T-helper 2 cell treated with Interferon-gamma antibody and Interleukin-4, amounts not matched to agents 5 μg/mL and 100 μg/mL, for 36 hours (primary cell): ENCODE results near the gene PIH1D1.

Experiments used
- DNase-seq: peaks from one replicate; pipeline ENCODE4 v3.0.0; 2021; ENCODE audit warnings: low spot score
- H3K27ac Mint-ChIP-seq: one replicate; pipeline ENCODE4 v1.8.0; 2021; ENCODE audit warnings: mild to moderate bottlenecking, mixed read lengths
- H3K27me3 Mint-ChIP-seq: one replicate; pipeline ENCODE4 v1.8.0; 2021; ENCODE audit warnings: low read depth, mixed read lengths
- H3K36me3 Mint-ChIP-seq: one replicate; pipeline ENCODE4 v1.8.0; 2021; ENCODE audit warnings: low read depth, mixed read lengths
- H3K4me1 Mint-ChIP-seq: one replicate; pipeline ENCODE4 v1.8.0; 2021; ENCODE audit warnings: low read depth, mixed read lengths
- H3K4me3 Mint-ChIP-seq: one replicate; pipeline ENCODE4 v1.8.0; 2022; ENCODE audit warnings: mild to moderate bottlenecking, moderate library complexity, mixed read lengths
- H3K9me3 Mint-ChIP-seq: one replicate; pipeline ENCODE4 v1.8.0; 2021; ENCODE audit warnings: mixed read lengths

PIH1D1 gene

DNA sequence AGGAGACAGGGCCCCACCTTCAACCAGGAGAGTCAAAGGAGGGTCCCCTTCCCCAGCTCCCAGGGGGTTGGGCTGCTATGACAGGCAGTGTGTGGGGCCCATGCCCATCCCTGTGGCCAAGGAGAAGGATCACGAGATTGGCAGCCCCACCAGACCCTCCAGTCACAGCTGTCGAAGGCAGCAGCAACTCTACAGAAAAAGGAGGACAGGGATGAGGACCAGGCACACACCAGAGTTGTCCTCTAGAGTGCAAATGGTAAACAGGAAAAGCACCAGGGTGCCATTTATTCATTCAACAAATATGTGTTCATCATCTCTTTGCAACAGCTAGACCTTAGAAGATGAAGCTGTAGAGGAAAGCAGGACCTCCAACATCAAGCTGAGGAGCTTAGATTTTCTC is 32.4 kb downstream of the PIH1D1 start:
- H3K36me3 Mint-ChIP-seq, result peaks cover 4% of the 10 kb centered on the region

DNA sequence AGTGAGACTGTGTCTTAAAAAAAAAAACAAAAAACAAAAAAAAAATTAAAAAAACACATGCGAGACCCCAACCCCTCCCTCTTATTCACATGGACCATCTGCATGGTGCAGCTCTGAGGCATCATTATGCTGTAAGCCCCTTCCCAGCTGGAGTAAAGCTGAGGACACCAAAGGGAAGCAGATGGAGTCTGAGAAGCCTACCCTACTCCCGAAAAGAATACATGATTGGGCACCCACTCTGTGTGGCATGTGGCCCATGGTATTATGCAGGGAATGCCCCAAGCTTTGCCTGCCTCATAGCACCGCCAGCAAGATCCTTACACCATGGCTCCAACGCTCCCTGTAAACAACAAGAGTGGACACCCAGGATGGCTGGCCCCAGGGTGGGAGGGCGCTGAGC is 33.1 kb downstream of the PIH1D1 start:
- Mint-ChIP-seq H3K4me1 (peaks cover 14% of the 10 kb centered on the region), H3K27ac (no peak overlapping the region), H3K27me3 (peaks cover 55% of the 10 kb centered on the region), H3K9me3 (no peaks in the 10 kb centered on the region), H3K36me3 (peaks cover 4% of the 10 kb centered on the region), H3K4me3 (no peak overlapping the region)
- no peak for DNase-seq

More for the DNA sequence above, 32.4 kb downstream of the PIH1D1 start:
- DNase-seq, result no peak
- Mint-ChIP-seq H3K9me3 (no peaks in the 10 kb centered on the region), H3K4me1 (peaks cover 21% of the 10 kb centered on the region), H3K27me3 (peaks cover 62% of the 10 kb centered on the region), H3K27ac (no peak overlapping the region), H3K4me3 (no peak overlapping the region)

DNA sequence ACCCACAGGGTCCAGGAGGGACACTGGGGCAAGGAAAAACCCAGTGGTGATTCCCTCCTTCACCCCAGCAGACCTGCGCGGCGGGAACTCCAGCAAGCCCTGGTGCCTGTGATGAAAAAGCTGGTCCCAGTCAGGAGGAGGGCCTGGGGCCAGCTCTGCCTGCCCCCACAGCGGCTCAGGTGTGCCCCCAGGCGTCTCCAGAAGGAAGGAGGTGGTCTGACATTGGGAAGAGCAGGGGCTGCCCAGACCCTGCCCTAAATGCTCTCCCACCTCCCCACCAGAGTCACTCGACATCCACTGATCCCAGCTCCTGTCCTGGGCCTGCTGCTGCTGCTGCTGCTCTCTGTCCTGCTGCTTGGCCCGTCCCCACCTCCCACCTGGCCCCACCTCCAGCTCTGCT is 34.5 kb downstream of the PIH1D1 start:
- no peak for DNase-seq
- no peaks in the 10 kb centered on the region for H3K9me3 Mint-ChIP-seq
- H3K4me1 Mint-ChIP-seq, result peaks cover 9% of the 10 kb centered on the region
- H3K27me3 Mint-ChIP-seq, result peaks cover 49% of the 10 kb centered on the region
- H3K27ac Mint-ChIP-seq, result no peak overlapping the region
- H3K4me3 Mint-ChIP-seq, result no peak overlapping the region
- H3K36me3 Mint-ChIP-seq, result peaks cover 4% of the 10 kb centered on the region

DNA sequence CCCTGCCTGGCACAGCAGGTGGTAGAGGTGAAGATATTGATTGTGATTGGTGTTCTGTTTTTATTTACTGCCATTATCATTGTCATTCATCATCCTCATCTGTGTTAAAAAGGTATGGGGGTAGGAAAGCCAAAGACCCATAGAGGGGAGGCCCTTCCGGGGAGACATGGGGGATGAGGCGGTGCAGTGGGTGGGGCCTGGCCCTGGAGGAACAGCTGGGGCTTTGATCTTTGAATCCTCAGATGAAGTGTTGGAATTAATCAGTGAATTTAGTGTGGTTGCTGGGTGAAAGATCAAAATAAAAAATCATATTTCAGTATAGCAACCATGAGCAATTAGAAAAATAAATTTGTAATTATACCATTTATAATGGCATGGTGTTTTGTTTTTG is 35.8 kb downstream of the PIH1D1 start:
- no peak for DNase-seq
- Mint-ChIP-seq H3K9me3 (no peaks in the 10 kb centered on the region), H3K27me3 (peaks cover 38% of the 10 kb centered on the region), H3K27ac (peak overlapping the region; percentile 5), H3K4me1 (peaks cover 15% of the 10 kb centered on the region), H3K4me3 (no peak overlapping the region), H3K36me3 (peaks cover 1% of the 10 kb centered on the region)

DNA sequence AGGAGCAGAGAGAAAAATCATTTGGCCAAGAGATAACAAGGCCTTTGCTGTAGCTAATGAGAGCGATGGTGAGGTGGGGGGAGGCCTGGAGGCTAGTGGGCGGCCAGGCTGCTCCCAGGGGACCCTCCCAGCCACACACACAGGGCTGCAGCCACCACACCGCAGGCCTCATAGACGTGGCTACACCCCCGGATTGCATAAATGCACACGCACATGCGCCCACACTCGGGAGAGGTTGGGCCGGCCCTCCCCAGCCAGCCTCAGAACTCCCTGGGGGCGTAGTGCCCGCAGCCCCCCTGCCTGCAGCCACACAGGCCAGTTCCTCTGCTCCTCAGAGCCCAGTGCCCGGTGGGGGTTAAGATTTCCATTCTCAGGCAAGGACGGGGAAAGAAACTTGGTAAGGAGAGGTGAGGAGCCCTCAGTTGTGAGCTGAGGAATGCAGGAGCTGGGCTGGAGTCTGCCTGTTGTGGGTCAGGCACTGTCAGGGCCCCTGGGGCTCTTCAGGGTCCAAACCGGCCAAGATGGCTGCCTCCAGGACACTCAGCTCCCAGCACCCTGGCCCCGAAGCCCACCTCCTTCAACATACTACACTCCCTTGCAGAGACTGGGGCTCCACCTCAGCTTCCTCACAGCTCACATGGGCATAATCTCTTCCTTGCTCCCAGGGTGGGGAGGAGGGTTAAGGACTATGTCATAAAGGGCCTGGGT is 36.4 kb downstream of the PIH1D1 start:
- H3K4me1 Mint-ChIP-seq, result peaks cover 15% of the 10 kb centered on the region
- H3K9me3 Mint-ChIP-seq, result no peaks in the 10 kb centered on the region
- no peak for DNase-seq
- no peak overlapping the region for H3K4me3 Mint-ChIP-seq
- peaks cover 32% of the 10 kb centered on the region for H3K27me3 Mint-ChIP-seq
- H3K36me3 Mint-ChIP-seq, result peaks cover 1% of the 10 kb centered on the region
- H3K27ac Mint-ChIP-seq, result no peak overlapping the region

DNA sequence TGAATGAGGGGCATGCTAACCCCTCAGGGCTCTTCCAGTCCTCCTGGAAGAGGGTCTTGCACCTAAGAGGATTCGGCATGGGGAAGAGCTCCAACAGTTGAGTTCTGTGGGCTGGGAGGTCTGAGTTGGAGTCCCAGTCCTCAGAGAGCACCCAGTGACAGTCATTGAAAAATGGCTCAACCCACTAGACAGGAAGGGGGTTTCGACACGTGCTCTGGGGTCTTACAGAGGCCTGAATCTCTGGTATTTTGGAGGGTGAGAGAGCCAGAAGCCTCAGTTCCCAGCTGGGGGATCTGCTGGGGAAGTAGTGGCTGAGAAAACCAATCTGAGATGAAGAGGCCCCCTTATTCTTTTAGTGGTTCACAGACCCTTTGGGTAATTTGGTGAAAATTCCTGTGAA is 37.4 kb downstream of the PIH1D1 start:
- peaks cover 22% of the 10 kb centered on the region for H3K27me3 Mint-ChIP-seq
- H3K27ac Mint-ChIP-seq, result no peak overlapping the region
- H3K4me1 Mint-ChIP-seq, result peaks cover 25% of the 10 kb centered on the region
- no peak overlapping the region for H3K4me3 Mint-ChIP-seq
- DNase-seq, result no peak
- no peaks in the 10 kb centered on the region for H3K9me3 Mint-ChIP-seq
- H3K36me3 Mint-ChIP-seq, result peaks cover 3% of the 10 kb centered on the region

DNA sequence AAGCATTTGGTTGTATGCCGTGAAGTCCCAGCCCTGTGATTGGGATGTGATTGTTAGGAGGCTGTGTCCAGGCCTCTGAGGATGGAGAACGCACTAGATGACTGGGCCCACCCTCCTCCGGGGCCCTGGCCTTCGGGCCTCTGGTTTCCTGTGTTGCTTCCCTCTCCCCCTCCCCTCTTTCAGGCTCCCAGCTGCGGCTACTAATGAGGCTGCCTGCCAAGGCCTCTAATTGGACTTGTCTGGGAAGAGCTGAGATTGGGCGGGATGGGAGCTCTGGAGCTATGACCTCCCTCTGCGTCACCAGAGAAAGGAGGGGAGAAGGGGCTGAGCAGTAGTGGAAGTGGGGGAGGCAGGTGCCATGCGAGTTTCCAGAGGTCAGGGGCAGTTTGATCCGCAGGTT is 38.3 kb downstream of the PIH1D1 start:
- Mint-ChIP-seq H3K27me3 (peaks cover 14% of the 10 kb centered on the region), H3K4me3 (no peak overlapping the region), H3K4me1 (peaks cover 33% of the 10 kb centered on the region), H3K27ac (no peak overlapping the region), H3K9me3 (no peaks in the 10 kb centered on the region), H3K36me3 (peaks cover 5% of the 10 kb centered on the region)
- DNase-seq, result no peak

DNA sequence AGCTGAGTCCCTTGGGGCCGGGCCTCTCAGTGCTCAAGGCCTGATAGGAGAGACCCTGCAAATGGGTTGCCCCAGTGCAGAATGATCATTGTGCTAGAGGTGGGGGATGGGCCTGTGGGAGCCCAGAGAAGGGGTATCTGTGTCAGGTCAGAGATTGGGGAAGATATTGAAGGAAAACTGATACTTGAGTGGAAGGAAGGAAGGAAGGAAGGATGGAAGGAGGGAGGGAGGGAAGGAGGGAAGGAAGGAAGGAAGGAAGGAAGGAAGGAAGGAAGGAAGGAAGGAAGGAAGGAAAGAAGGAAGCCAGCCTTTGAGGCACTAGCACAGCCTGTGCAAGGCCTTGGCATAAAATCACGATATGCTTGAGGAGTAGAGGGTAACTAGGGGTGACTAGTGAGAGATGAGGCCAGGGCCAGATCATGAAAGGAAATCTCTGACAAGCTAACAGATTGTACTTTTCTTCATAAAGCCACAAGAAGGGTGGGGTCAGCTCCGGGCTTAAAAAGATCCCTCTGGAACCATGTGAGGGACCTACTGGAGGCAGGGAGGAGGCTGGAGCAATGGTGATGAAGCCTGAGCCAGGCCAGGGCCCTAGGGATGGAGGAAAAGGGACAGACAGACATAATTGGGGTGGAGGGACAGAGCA is 39.8 kb downstream of the PIH1D1 start:
- peaks cover 47% of the 10 kb centered on the region for H3K4me1 Mint-ChIP-seq
- peak overlapping the region; percentile 62 for H3K27ac Mint-ChIP-seq
- H3K27me3 Mint-ChIP-seq, result peaks cover 6% of the 10 kb centered on the region
- no peak overlapping the region for H3K4me3 Mint-ChIP-seq
- no peak for DNase-seq
- peaks cover 5% of the 10 kb centered on the region for H3K36me3 Mint-ChIP-seq
- H3K9me3 Mint-ChIP-seq, result no peaks in the 10 kb centered on the region

DNA sequence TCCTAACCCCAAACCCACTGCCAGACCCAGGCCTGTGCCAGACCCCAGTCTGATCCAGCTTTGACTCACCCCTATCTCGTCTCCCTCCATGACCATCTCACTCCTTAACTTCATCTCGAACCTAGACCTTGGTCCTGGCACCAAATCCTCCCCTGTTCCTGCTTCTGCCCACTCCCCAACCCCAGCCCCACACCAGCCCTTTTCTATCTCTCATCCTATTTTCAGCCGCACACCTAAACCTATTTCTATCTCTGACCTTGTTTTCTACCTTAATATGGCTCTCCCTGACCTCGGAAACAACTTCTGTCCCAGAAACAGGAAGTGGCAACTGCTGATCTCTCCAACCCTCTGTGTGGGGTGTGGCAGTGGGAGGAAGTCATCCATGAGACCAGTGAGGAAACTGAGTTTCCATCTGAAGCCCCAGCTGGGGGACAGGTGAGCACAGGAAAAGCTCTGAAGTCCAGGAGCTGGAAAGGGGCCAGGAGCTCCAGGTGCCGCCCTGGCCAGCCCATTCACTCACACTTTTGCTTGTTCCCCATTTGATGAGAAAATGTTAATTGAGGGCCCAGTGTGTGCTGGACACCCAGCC is 42.1 kb downstream of the PIH1D1 start:
- Mint-ChIP-seq H3K27ac (peak overlapping the region; percentile 96), H3K4me3 (peak overlapping the region; percentile 71), H3K9me3 (no peaks in the 10 kb centered on the region), H3K4me1 (peaks cover 53% of the 10 kb centered on the region), H3K27me3 (peaks cover 3% of the 10 kb centered on the region), H3K36me3 (peaks cover 5% of the 10 kb centered on the region)
- no peak for DNase-seq

DNA sequence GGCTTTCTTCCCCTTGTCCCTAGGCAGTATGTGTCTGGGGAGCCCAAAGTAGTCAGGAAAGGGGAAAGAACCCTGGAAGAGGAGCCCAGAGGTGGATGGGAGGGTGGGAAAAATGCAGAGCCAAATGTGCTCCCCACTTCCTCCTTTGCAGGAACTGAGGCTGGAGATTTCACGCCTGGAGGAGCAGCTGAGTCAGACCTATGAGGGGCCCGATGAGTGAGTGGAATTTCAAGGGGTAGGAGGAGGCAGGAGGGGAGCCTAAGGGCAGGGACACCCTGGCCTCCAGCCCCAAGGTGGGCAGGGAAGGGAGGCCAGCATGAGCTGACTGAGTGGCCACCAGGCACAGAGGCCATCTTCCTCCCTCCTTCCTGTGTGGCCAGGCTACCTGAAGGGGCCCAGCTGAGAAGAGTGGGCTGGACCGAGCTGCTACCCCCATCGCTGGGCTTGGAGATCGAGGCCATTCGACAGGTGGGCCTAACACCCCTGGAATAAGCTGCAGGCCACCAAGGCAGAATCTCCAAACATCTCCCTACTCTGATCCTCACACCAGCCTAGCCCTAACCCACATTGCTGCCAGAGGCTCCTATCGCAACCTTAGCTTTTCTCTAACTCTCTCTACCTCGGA is 42.7 kb downstream of the PIH1D1 start:
- Mint-ChIP-seq H3K9me3 (no peaks in the 10 kb centered on the region), H3K4me1 (peaks cover 53% of the 10 kb centered on the region), H3K36me3 (peaks cover 5% of the 10 kb centered on the region), H3K27me3 (peaks cover 3% of the 10 kb centered on the region), H3K27ac (peak overlapping the region; percentile 96), H3K4me3 (peak overlapping the region; percentile 71)
- no peak for DNase-seq

DNA sequence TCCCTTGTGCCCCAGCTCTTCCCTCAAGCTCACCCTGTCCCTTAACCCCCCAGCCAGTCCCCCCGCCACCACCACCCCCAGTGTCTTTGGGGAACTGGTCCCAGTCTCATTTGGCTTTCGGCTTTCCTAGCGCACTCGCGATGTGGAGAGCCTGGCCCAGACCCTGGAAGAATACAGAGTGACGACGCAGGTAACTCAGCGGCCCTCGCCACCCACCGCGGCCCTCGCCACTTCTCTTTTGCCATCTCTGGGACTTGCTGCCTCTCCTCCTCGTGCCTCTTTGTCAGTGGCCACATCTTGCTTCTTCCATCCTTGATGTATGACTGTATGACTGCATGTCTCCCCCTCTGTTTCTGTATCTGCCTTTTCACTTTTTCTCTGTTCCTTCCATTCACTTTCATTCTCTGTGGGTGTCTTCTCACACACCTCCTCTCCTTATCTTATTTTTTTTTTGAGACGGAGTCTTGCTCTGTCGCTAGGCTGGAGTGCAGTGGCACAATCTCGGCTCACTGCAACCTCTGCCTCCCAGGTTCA is 44.1 kb downstream of the PIH1D1 start:
- Mint-ChIP-seq H3K27ac (peak overlapping the region; percentile 7), H3K4me1 (peaks cover 58% of the 10 kb centered on the region), H3K4me3 (peak overlapping the region; percentile 54), H3K27me3 (peaks cover 3% of the 10 kb centered on the region), H3K36me3 (peaks cover 5% of the 10 kb centered on the region), H3K9me3 (no peaks in the 10 kb centered on the region)
- no peak for DNase-seq

DNA sequence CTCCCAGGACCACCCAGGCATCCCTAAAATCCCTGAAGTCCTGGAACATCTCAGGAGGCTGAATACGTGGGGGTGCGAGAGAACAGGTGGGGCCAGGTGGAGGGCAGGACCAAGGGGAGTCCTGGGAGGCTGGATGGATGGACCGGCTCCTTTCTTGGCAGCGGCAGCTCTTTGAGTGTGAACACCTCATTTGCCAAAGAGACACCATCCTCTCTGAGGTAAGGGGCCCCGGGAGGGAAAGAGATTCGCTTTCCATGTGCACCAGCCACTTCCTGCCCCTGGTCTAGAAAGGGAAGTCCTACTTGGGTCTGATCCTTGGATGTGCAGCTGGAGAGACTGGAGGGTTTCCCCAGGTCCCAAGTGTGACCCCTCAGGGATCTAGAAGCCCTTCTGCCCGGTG is 44.5 kb downstream of the PIH1D1 start:
- Mint-ChIP-seq H3K9me3 (no peaks in the 10 kb centered on the region), H3K27ac (no peak overlapping the region), H3K4me1 (peaks cover 56% of the 10 kb centered on the region), H3K27me3 (no peaks in the 10 kb centered on the region), H3K4me3 (no peak overlapping the region), H3K36me3 (peaks cover 5% of the 10 kb centered on the region)
- DNase-seq, result no peak

DNA sequence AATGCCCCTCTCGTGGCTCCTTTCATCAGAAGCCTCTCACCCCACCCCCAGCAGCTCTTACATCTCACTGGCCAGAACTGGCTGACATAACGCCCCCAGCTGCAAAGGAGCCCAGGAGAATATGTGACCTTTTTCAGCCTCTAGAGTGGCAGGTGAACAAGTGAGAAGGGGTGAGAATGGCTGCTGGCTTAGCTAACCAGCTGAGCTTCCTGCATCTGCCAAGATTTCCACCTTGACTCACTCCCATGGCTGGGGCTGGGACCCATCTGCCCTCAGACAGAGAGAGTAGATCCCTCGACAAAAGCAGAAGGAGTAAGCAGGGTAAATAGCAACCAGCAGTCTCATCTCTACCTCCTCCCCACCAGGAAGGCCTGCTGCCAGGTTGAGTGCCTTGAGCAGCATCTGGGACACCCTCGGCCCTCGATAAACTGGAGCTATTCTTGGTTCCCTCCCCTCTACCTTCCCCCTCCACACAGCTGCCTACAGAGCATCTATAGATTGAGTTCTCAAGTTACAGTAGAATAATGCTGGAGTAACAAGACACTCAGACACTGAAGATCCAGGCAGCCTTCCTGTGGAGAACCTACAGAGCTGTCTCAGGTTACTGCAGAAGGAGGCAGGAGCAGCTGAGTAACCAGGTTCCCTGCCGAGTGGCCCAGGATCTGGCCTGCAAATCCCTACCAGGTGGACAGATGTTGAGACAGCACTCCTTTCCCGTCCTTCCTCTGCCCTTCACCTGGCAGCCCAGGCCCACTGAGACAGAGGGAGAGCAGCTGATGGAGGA is 48.0 kb downstream of the PIH1D1 start:
- H3K27ac Mint-ChIP-seq, result no peak overlapping the region
- DNase-seq, result no peak
- no peaks in the 10 kb centered on the region for H3K36me3 Mint-ChIP-seq
- H3K4me1 Mint-ChIP-seq, result peaks cover 32% of the 10 kb centered on the region
- H3K27me3 Mint-ChIP-seq, result peaks cover 2% of the 10 kb centered on the region
- no peak overlapping the region for H3K4me3 Mint-ChIP-seq
- H3K9me3 Mint-ChIP-seq, result no peaks in the 10 kb centered on the region
